HepG2 (cell line): ENCODE results near the gene SHQ1. TPM values are rescaled to one million over a fixed set of nuclear protein-coding genes. Genes with fewer than 3 reads are reported as not detected.

Experiments used
- DMAP1 ChIP-seq: IDR thresholded peaks from 2 replicates; pipeline ENCODE4 v1.6.1; 2016
- HDAC6 ChIP-seq: fragments of 200-600 bp; sonication (generic); IDR thresholded peaks from 2 replicates; pipeline ENCODE4 v1.7.0; 2017; ENCODE audit warnings: mild to moderate bottlenecking, antibody characterized with exemption, low read length, low read depth
- KIAA2018 ChIP-seq: sonication (generic); formaldehyde crosslinking; IDR thresholded peaks from 2 replicates; pipeline ENCODE4 v1.5.0; 2020; ENCODE audit warnings: mild to moderate bottlenecking, missing genetic modification reagents, borderline replicate concordance
- SMYD3 ChIP-seq: sonication (generic); formaldehyde crosslinking; IDR thresholded peaks from 2 replicates; pipeline ENCODE4 v1.8.1; 2023; ENCODE audit warnings: mild to moderate bottlenecking, missing genetic modification reagents
- ZBTB40 ChIP-seq, 2 experiments: fragments of 450-650 bp in 1 of 2; sonication (generic) in 1 of 2; formaldehyde crosslinking in 1 of 2; IDR thresholded peaks; 2 replicates each; pipeline versions ENCODE4 v1.6.1 to v1.8.0; 2016 to 2022; ENCODE audit warnings: antibody characterized with exemption in 1 of 2, mild to moderate bottlenecking in 1 of 2, missing genetic modification reagents in 1 of 2
- ZFP37 ChIP-seq: sonication (generic); formaldehyde crosslinking; IDR thresholded peaks from 2 replicates; pipeline ENCODE4 v1.4.0; 2020; ENCODE audit warnings: missing genetic modification reagents, borderline replicate concordance
- ZMYM3 ChIP-seq: sonication (generic); formaldehyde crosslinking; IDR thresholded peaks from 2 replicates; pipeline ENCODE4 v1.5.1; 2020; ENCODE audit warnings: mild to moderate bottlenecking, missing genetic modification reagents
- ZNF484 ChIP-seq: sonication (generic); formaldehyde crosslinking; IDR thresholded peaks from 2 replicates; pipeline ENCODE4 v1.5.1; 2020; ENCODE audit warnings: mild to moderate bottlenecking, low read depth, missing genetic modification reagents, borderline replicate concordance
- ZNF598 ChIP-seq: sonication (generic); formaldehyde crosslinking; IDR thresholded peaks from 2 replicates; pipeline ENCODE4 v1.5.1; 2020; ENCODE audit warnings: mild to moderate bottlenecking, missing genetic modification reagents, borderline replicate concordance
- polyA plus RNA-seq, 8 experiments: library from polyadenylated mRNA; depleted of rRNA in 3 of 8; stranded (reverse) in 7 of 8; unstranded in 1 of 8; fragments of >200 nt; fragmentation: Illumina TruSeq in 4 of 8; extraction: Trizol in 4 of 8; gene quantifications; 2 replicates each; pipeline versions ENCODE4 v1.2.1 to v1.2.3, GENCODE V29; 2011 to 2016; ENCODE audit warnings: low read depth in 4 of 8, missing spikeins in 1 of 8, mixed read lengths in 1 of 8; ENCODE audit not compliant: insufficient read depth in 1 of 8
- total RNA-seq, 5 experiments: library from RNA; depleted of rRNA; stranded (reverse); fragments of >200 nt; fragmentation: Illumina TruSeq; extraction: Trizol; gene quantifications; 2 replicates each; pipeline ENCODE4 v1.2.3, GENCODE V29; 2016; ENCODE audit warnings: low read depth in 1 of 5

Gene SHQ1
- total and polyA plus RNA-seq, 2 of the 13 experiments (the other 11 are each of a cell fraction or from before 2014, with no cell fraction given), result 5.5 to 20.3 TPM

GRCh38 chr3:72847751-72848702 is at the start of gene SHQ1 (continued):
- no peak for TF ChIP-seq KIAA2018 (CRISPR knock-in tag)
- peak; percentile 74; the same call in 1 of the 2 replicates for TF ChIP-seq SMYD3 (CRISPR knock-in tag)
- TF ChIP-seq ZMYM3, result no peak; the same call in 1 of the 2 replicates
- no peak for TF ChIP-seq HDAC6
- peak; percentile 95; the same call in 1 of the 2 replicates for TF ChIP-seq ZNF598 (CRISPR knock-in tag)
- no peak for TF ChIP-seq ZNF484 (CRISPR knock-in tag)
- peak; percentile 72 for TF ChIP-seq ZBTB40 (IDR thresholded peaks at IDR 0.05)
- peak; percentile 77 for TF ChIP-seq ZBTB40 (CRISPR knock-in tag; IDR thresholded peaks at IDR 0.05)
- TF ChIP-seq DMAP1 (CRISPR knock-in tag), result peak; percentile 66; the same call in 1 of the 2 replicates
- TF ChIP-seq ZFP37 (CRISPR knock-in tag), result peak; percentile 89; the same call in 1 of the 2 replicates
